ENCODE data around the gene CNOT3. TPM values are rescaled to one million over a fixed set of nuclear protein-coding genes. Genes with fewer than 3 reads are reported as not detected.

Gene CNOT3
- total RNA-seq, 4 donors from 2014 or later, result 5.1 to 14.0 (median 10.2) TPM

- peak; percentile 100 for DNase-seq
- in situ Hi-C loops (cut with MboI; ENCODE audit: low sequenced_read_pairs in 4 of 4), result no loop called here
- no peaks in the 10 kb centered on the region for H3K27me3 ChIP-seq
- no peaks in the 10 kb centered on the region for H3K9me3 ChIP-seq
- intact Hi-C loops (cut with DNase I; ENCODE audit: low total_unique reads), result loop anchor here (1.0 kb wide), 3 partner anchors 22 to 63 kb away; partner anchors contain the start of genes LENG1, MBOAT7 and RPS9
- H3K4me3 ChIP-seq, result peak overlapping the region; percentile 86 to 99 (median 92)
- peaks cover 29 to 44% of the 10 kb centered on the region in 2 donors for H3K4me1 ChIP-seq
- peaks cover 0 to 4% of the 10 kb centered on the region in 2 donors for H3K36me3 ChIP-seq
- TF ChIP-seq POLR2A (IDR thresholded peaks at IDR 0.05), result peak in 1 of 2 donors; percentile 41
- TF ChIP-seq CTCF (IDR thresholded peaks at IDR 0.05 in 4 of 5, conservative IDR thresholded peaks at IDR 0.05 in 1 of 5), result no peak
- peak overlapping the region; percentile 97 to 100 (median 98) for H3K27ac ChIP-seq
- ATAC-seq, result peak; percentile 90 to 94
These were observed 481 bp upstream of the CNOT3 start for GRCh38 chr19:54136864-54137698.

- in situ Hi-C loops (cut with MboI; ENCODE audit: low sequenced_read_pairs in 4 of 4), result no loop called here
- Histone ChIP-seq H3K9me3 (no peaks in the 10 kb centered on the region), H3K27ac (peak overlapping the region; percentile 97 to 100 (median 98))
These were observed 1.1 kb downstream of the CNOT3 start for GRCh38 chr19:54138489-54139256.

GRCh38 chr19:54141356-54141755 lies 3.8 kb downstream of the CNOT3 start:
- TF ChIP-seq CTCF (IDR thresholded peaks at IDR 0.05 in 4 of 5, conservative IDR thresholded peaks at IDR 0.05 in 1 of 5) (no peak), POLR2A (IDR thresholded peaks at IDR 0.05) (no peak)
- intact Hi-C loops (cut with DNase I; ENCODE audit: low total_unique reads), result no loop called here
- H3K27ac ChIP-seq, result peak overlapping the region in 1 of 4 donors; percentile 18
- H3K9me3 ChIP-seq, result no peaks in the 10 kb centered on the region
- no peaks in the 10 kb centered on the region for H3K27me3 ChIP-seq
- H3K36me3 ChIP-seq, result peaks cover 3 to 47% of the 10 kb centered on the region in 2 donors
- DNase-seq (no peak), ATAC-seq (no peak)
- in situ Hi-C loops (cut with MboI; ENCODE audit: low sequenced_read_pairs in 4 of 4), result no loop called here
- H3K4me1 ChIP-seq, result peaks cover 21 to 36% of the 10 kb centered on the region in 2 donors
- no peak overlapping the region for H3K4me3 ChIP-seq

More at GRCh38 chr19:54138489-54139256, 1.1 kb downstream of the CNOT3 start:
- Histone ChIP-seq H3K4me3 (peak overlapping the region; percentile 86 to 99 (median 92)), H3K27me3 (no peaks in the 10 kb centered on the region), H3K4me1 (peaks cover 29 to 44% of the 10 kb centered on the region in 2 donors), H3K36me3 (peaks cover 0 to 20% of the 10 kb centered on the region in 2 donors)
- TF ChIP-seq CTCF (IDR thresholded peaks at IDR 0.05 in 4 of 5, conservative IDR thresholded peaks at IDR 0.05 in 1 of 5) (no peak), POLR2A (IDR thresholded peaks at IDR 0.05) (no peak)
- ATAC-seq (no peak), DNase-seq (no peak)
- intact Hi-C loops (cut with DNase I; ENCODE audit: low total_unique reads), result loop anchor here (2.0 kb wide), 1 partner anchor 36 kb away; the partner anchor contains the start of gene NDUFA3

- peaks cover 3 to 56% of the 10 kb centered on the region in 2 donors for H3K36me3 ChIP-seq
- TF ChIP-seq POLR2A (IDR thresholded peaks at IDR 0.05), result no peak
- DNase-seq, result no peak
- H3K4me3 ChIP-seq, result no peak overlapping the region
- no peaks in the 10 kb centered on the region for H3K27me3 ChIP-seq
- peaks cover 20 to 32% of the 10 kb centered on the region in 2 donors for H3K4me1 ChIP-seq
- no peaks in the 10 kb centered on the region for H3K9me3 ChIP-seq
- in situ Hi-C loops (cut with MboI; ENCODE audit: low sequenced_read_pairs in 4 of 4), result no loop called here
- intact Hi-C loops (cut with DNase I; ENCODE audit: low total_unique reads), result no loop called here
- no peak for ATAC-seq
- no peak overlapping the region for H3K27ac ChIP-seq
These were observed 4.7 kb downstream of the CNOT3 start for GRCh38 chr19:54142166-54142780.
